Liver (tissue), 9 donors: Measurements from ENCODE around the gene DGKH. TPM values are rescaled to one million over a fixed set of nuclear protein-coding genes. Genes with fewer than 3 reads are reported as not detected.
"Not testable (repeated sequence)": the region's sequence is repeated elsewhere in the genome, so short reads cannot be mapped to it uniquely, and the experiment has no call there.

Experiments
- DNase-seq: peaks from one replicate; pipeline ENCODE4 v3.0.0-alpha.2; 2017; ENCODE audit warnings: low spot score
- H3K27ac ChIP-seq, 2 donors: one replicate each; pipeline ENCODE4 v1.7.0; 2013; ENCODE audit warnings: inconsistent platforms in 2 of 2, low read length in 2 of 2, control low read depth in 1 of 2, low read depth in 1 of 2, mild to moderate bottlenecking in 1 of 2
- H3K27me3 ChIP-seq, 4 donors: one replicate each; pipeline versions ENCODE4 v1.6.1 to v1.7.0; 2013; ENCODE audit warnings: low read length in 3 of 4, inconsistent platforms in 1 of 4, mild to moderate bottlenecking in 1 of 4, moderate library complexity in 1 of 4; ENCODE audit not compliant: control insufficient read depth in 4 of 4, insufficient read depth in 4 of 4
- H3K36me3 ChIP-seq, 4 donors: one replicate each; pipeline versions ENCODE4 v1.6.1 to v1.7.0; 2013; ENCODE audit warnings: low read length in 3 of 4, mild to moderate bottlenecking in 3 of 4, low read depth in 1 of 4, moderate library complexity in 1 of 4; ENCODE audit not compliant: control insufficient read depth in 4 of 4, insufficient read depth in 3 of 4
- H3K4me1 ChIP-seq, 4 donors: one replicate each; pipeline versions ENCODE4 v1.6.1 to v1.7.0; 2013; ENCODE audit warnings: low read length in 3 of 4, mild to moderate bottlenecking in 3 of 4, moderate library complexity in 1 of 4; ENCODE audit not compliant: control insufficient read depth in 4 of 4, insufficient read depth in 4 of 4
- H3K4me3 ChIP-seq, 3 donors: one replicate each; pipeline versions ENCODE4 v1.6.1 to v1.7.0; 2013; ENCODE audit warnings: low read length in 3 of 3, control low read depth in 1 of 3, low read depth in 1 of 3, mild to moderate bottlenecking in 1 of 3
- H3K9ac ChIP-seq, 2 donors: one replicate each; pipeline ENCODE4 v1.7.0; 2013; ENCODE audit warnings: low read length in 2 of 2, mild to moderate bottlenecking in 2 of 2, moderate library complexity in 2 of 2, control low read depth in 1 of 2, low read depth in 1 of 2
- H3K9me3 ChIP-seq, 4 donors: one replicate each; pipeline versions ENCODE4 v1.6.1 to v1.7.0; 2013; ENCODE audit warnings: low read length in 3 of 4; ENCODE audit not compliant: control insufficient read depth in 4 of 4
- ATF3 ChIP-seq: IDR thresholded peaks from 2 replicates; pipeline ENCODE4 v1.6.1; 2016; ENCODE audit warnings: antibody characterized with exemption
- CTCF ChIP-seq: fragments of 150-350 bp; IDR thresholded peaks from 2 replicates; pipeline ENCODE4 v1.5.1; 2017; ENCODE audit warnings: improper control_type of control experiment, low read depth, low read length; ENCODE audit not compliant: missing input control
- FOXA2 ChIP-seq: IDR thresholded peaks from 2 replicates; pipeline ENCODE4 v1.6.1; 2016; ENCODE audit warnings: antibody characterized with exemption
- GABPA ChIP-seq, 2 donors: IDR thresholded peaks in 1 of 2; conservative IDR thresholded peaks in 1 of 2; 2 replicates each; pipeline ENCODE4 v1.6.1; 2016; ENCODE audit warnings: antibody characterized with exemption in 2 of 2, mild to moderate bottlenecking in 1 of 2, moderate library complexity in 1 of 2
- HNF4A ChIP-seq, 2 donors: conservative IDR thresholded peaks; 2 replicates each; pipeline ENCODE4 v1.6.1; 2016; ENCODE audit warnings: antibody characterized with exemption in 2 of 2, mild to moderate bottlenecking in 2 of 2
- REST ChIP-seq: IDR thresholded peaks from 2 replicates; pipeline ENCODE4 v1.6.1; 2016; ENCODE audit warnings: antibody characterized with exemption, mild to moderate bottlenecking
- SP1 ChIP-seq: IDR thresholded peaks from 2 replicates; pipeline ENCODE4 v1.6.1; 2018; ENCODE audit warnings: antibody characterized with exemption, mild to moderate bottlenecking
- TAF1 ChIP-seq: conservative IDR thresholded peaks from 2 replicates; pipeline ENCODE4 v1.6.1; 2016; ENCODE audit warnings: antibody characterized with exemption, mild to moderate bottlenecking
- ZBTB33 ChIP-seq: IDR thresholded peaks from 2 replicates; pipeline ENCODE4 v1.6.1; 2016; ENCODE audit warnings: antibody characterized with exemption
- WGBS: extraction: QIAGEN DNeasy Blood & Tissue Kit; methylation state at CpG from one replicate; pipeline ENCODE4 v1.1.7; 2013; 5-methylcytosine and 5-hydroxymethylcytosine counted together
- polyA plus RNA-seq, 2 donors: library from polyadenylated mRNA; stranded (reverse) in 1 of 2; unstranded in 1 of 2; fragments of 200-250 nt in 1 of 2; fragments of >200 nt in 1 of 2; fragmentation: Nextera tagmentation in 1 of 2; extraction: Ambion mirVana in 1 of 2; gene quantifications; one replicate each; pipeline versions ENCODE4 v1.2.1 to v1.2.3, GENCODE V29; 2013 to 2015
- total RNA-seq, 2 donors: library from RNA; depleted of rRNA; stranded (reverse); fragments of >200 nt; gene quantifications; one replicate each; pipeline ENCODE4 v1.2.3, GENCODE V29; 2014
- donor health status: healthy.
- donor health status: healthy.
- donor health status: healthy.
- donor health status: healthy.
- donor health status: healthy.

Gene DGKH
- total and polyA plus RNA-seq, 4 donors: 0.25 to 3.7 (median 0.97) TPM

- TF ChIP-seq ZBTB33: no peak
Measured at GRCh38 chr13:42084722-42085121, 36.3 kb downstream of the DGKH start (continued).

- no peak overlapping the region for H3K9ac ChIP-seq
- H3K4me3 ChIP-seq: no peak overlapping the region
- no peaks in the 10 kb centered on the region for H3K27me3 ChIP-seq
- no peak for DNase-seq
- no peaks in the 10 kb centered on the region for H3K4me1 ChIP-seq
- no peak overlapping the region for H3K27ac ChIP-seq
- TF ChIP-seq CTCF (no peak), SP1 (no peak), FOXA2 (no peak), ATF3 (no peak)
- peaks cover 0 to 1% (median 0%) of the 10 kb centered on the region in 4 donors for H3K36me3 ChIP-seq
- H3K9me3 ChIP-seq: peaks cover 0 to 5% (median under 1%) of the 10 kb centered on the region in 4 donors
- 85% methylated on average over 1 of the region's 1 CpG for WGBS
Measured at GRCh38 chr13:42086582-42086981, 38.1 kb downstream of the DGKH start.

- Histone ChIP-seq H3K27me3 (no peaks in the 10 kb centered on the region), H3K9me3 (no peaks in the 10 kb centered on the region), H3K36me3 (no peaks in the 10 kb centered on the region), H3K27ac (no peak overlapping the region), H3K4me3 (no peak overlapping the region), H3K4me1 (no peaks in the 10 kb centered on the region), H3K9ac (no peak overlapping the region)
- WGBS: 88% methylated on average over 2 of the region's 2 CpGs
- TF ChIP-seq ATF3: no peak
- no peak for TF ChIP-seq HNF4A (conservative IDR thresholded peaks at IDR 0.05)
- TF ChIP-seq REST: no peak
- no peak for TF ChIP-seq SP1
- TF ChIP-seq TAF1: no peak
- no peak for TF ChIP-seq FOXA2
- TF ChIP-seq GABPA (IDR thresholded peaks at IDR 0.05 in 1 of 2, conservative IDR thresholded peaks at IDR 0.05 in 1 of 2): no peak
- no peak for DNase-seq
Measured at GRCh38 chr13:42094516-42095040, 46.1 kb downstream of the DGKH start.

- 97% methylated on average over 2 of the region's 2 CpGs for WGBS
- H3K9me3 ChIP-seq, H3K27me3 ChIP-seq, H3K9ac ChIP-seq, H3K4me3 ChIP-seq, DNase-seq, H3K27ac ChIP-seq, H3K4me1 ChIP-seq, H3K36me3 ChIP-seq: not testable (repeated sequence)
Measured at GRCh38 chr13:42096222-42096621, 47.8 kb downstream of the DGKH start.
